K562 (cell line): ENCODE data around the gene LYSMD1. TPM values are rescaled to one million over a fixed set of nuclear protein-coding genes. Genes with fewer than 3 reads are reported as not detected.
A peak's percentile ranks its signal among the peaks of the same experiment; 100 is the strongest.

Experiments
- ATAC-seq: fragments of 200-7000 bp; cut with Tn5 transposase; 3 replicates; pipeline ENCODE4 v1.9.1; 2020; ENCODE audit warnings: moderate library complexity
- BruUV-seq: library from RNA; stranded (reverse); fragments of 400-500 nt; replicated peaks from 2 replicates; lab custom pipeline; 2021; lab: Mats Ljungman, UMichigan
- CTCF ChIA-PET: fragments of 300-600 bp; formaldehyde crosslinking; extraction: SDS; loops from one replicate; lab custom pipeline; 2021; ENCODE audit warnings: low intra/inter-chr PET ratio; lab: Yijun Ruan, JAX
- POLR2A ChIA-PET: fragments of 300-600, 350-650 bp; sonication (Branson Sonifier 250); formaldehyde crosslinking; extraction: SDS; loops from one replicate; lab custom pipeline; 2021; ENCODE audit warnings: antibody characterized with exemption, inconsistent platforms; lab: Yijun Ruan, JAX
- DNase-seq, 4 experiments: peaks; one replicate each; pipeline versions ENCODE4 v3.0.0 to v3.0.0-alpha.2; 2011 to 2018; ENCODE audit warnings: low spot score in 3 of 4, mixed read lengths in 3 of 4; ENCODE audit errors: extremely low read depth in 1 of 4
- FAIRE-seq: peaks from 2 replicates; lab custom pipeline; 2011; peaks lifted over from hg19 to GRCh38; lab: Jason Lieb, UNC
- H2AFZ ChIP-seq: 2 replicates; pipeline ENCODE4 v1.6.0; 2011; ENCODE audit warnings: low read depth, low read length, control low read depth, inconsistent platforms
- H3K27ac ChIP-seq: fragments of 200-600 bp; 3 replicates; pipeline ENCODE4 v1.8.0; 2011; ENCODE audit warnings: low read depth, mild to moderate bottlenecking, control low read depth, inconsistent platforms, low read length, moderate library complexity, mixed read lengths; ENCODE audit errors: extremely low read depth
- H3K27me3 ChIP-seq, 2 experiments: fragments of 300-600 bp in 1 of 2; 2 replicates in 1 of 2; 3 replicates in 1 of 2; pipeline versions ENCODE4 v1.6.0 to v1.8.0; 2011; ENCODE audit warnings: inconsistent platforms in 2 of 2, low read length in 2 of 2, mild to moderate bottlenecking in 1 of 2, mixed read lengths in 1 of 2, moderate library complexity in 1 of 2; ENCODE audit not compliant: control insufficient read depth in 2 of 2, insufficient read depth in 2 of 2
- H3K36me3 ChIP-seq: fragments of 300-600 bp; 3 replicates; pipeline ENCODE4 v1.8.0; 2011; ENCODE audit warnings: mild to moderate bottlenecking, low read length, inconsistent platforms; ENCODE audit not compliant: control insufficient read depth, insufficient read depth
- H3K4me1 ChIP-seq, 2 experiments: fragments of 200-600 bp in 1 of 2; replicated peaks in 1 of 2; 2 replicates in 1 of 2; 3 replicates in 1 of 2; pipeline versions ENCODE4 v1.5.1 to v1.8.0; 2011; ENCODE audit warnings: inconsistent platforms in 2 of 2, low read length in 2 of 2, mild to moderate bottlenecking in 1 of 2, mixed read lengths in 1 of 2, moderate library complexity in 1 of 2; ENCODE audit not compliant: control insufficient read depth in 2 of 2, insufficient read depth in 2 of 2
- H3K4me2 ChIP-seq: 2 replicates; pipeline ENCODE4 v1.6.1; 2011; ENCODE audit warnings: low read length, control low read depth, inconsistent platforms, mixed read lengths; ENCODE audit not compliant: insufficient read depth
- H3K4me3 ChIP-seq: fragments of 200-600 bp; sonication (generic), shearing (Covaris generic); 2 replicates; pipeline ENCODE4 v1.5.1; 2016; ENCODE audit warnings: control low read depth, inconsistent platforms
- H3K79me2 ChIP-seq: fragments of 200-600 bp; 3 replicates; pipeline ENCODE4 v1.8.0; 2011; ENCODE audit warnings: low read length, inconsistent platforms; ENCODE audit not compliant: control insufficient read depth, insufficient read depth
- H3K9ac ChIP-seq, 2 experiments: 2 replicates each; pipeline versions ENCODE4 v1.6.0 to v1.6.1; 2011; ENCODE audit warnings: low read depth in 2 of 2, low read length in 2 of 2, control low read depth in 1 of 2, inconsistent platforms in 1 of 2, mild to moderate bottlenecking in 1 of 2, mixed read lengths in 1 of 2; ENCODE audit not compliant: insufficient read depth in 1 of 2
- H3K9me1 ChIP-seq: one replicate; pipeline ENCODE4 v1.6.0; 2011; ENCODE audit warnings: inconsistent platforms, mild to moderate bottlenecking, low read length, moderate library complexity; ENCODE audit not compliant: control insufficient read depth, insufficient read depth
- H3K9me3 ChIP-seq: replicated peaks from 2 replicates; pipeline ENCODE4 v1.5.1; 2011; ENCODE audit warnings: low read depth, low read length, inconsistent platforms; ENCODE audit not compliant: control insufficient read depth, insufficient read depth
- H4K20me1 ChIP-seq: replicated peaks from 2 replicates; pipeline ENCODE4 v1.6.1; 2011; ENCODE audit warnings: low read length, inconsistent platforms, mixed read lengths; ENCODE audit not compliant: control insufficient read depth, insufficient read depth
- CEBPB ChIP-seq: fragments of 450-650 bp; IDR thresholded peaks from 2 replicates; pipeline ENCODE4 v1.6.1; 2016; ENCODE audit warnings: missing genetic modification characterization, missing compliant biosample characterization
- CEBPG ChIP-seq, 3 experiments: fragments of 200-800 bp in 1 of 3; sonication (Bioruptor generic) in 1 of 3; sonication (generic) in 1 of 3; formaldehyde crosslinking in 1 of 3; IDR thresholded peaks in 2 of 3; conservative IDR thresholded peaks in 1 of 3; 2 replicates each; pipeline versions ENCODE4 v1.6.1 to v1.8.0; 2016 to 2022; ENCODE audit warnings: missing compliant biosample characterization in 2 of 3, missing genetic modification characterization in 2 of 3, mild to moderate bottlenecking in 1 of 3, missing genetic modification reagents in 1 of 3
- NR2C2 ChIP-seq, 2 experiments: fragments of 200-800 bp in 1 of 2; sonication (Bioruptor generic) in 1 of 2; sonication (generic) in 1 of 2; formaldehyde crosslinking in 1 of 2; IDR thresholded peaks; 2 replicates each; pipeline versions ENCODE4 v1.6.1 to v1.8.0; 2016 to 2022; ENCODE audit warnings: mild to moderate bottlenecking in 1 of 2, missing compliant biosample characterization in 1 of 2, missing genetic modification characterization in 1 of 2, missing genetic modification reagents in 1 of 2
- PHTF2 ChIP-seq: fragments of 250-450 bp; sonication (Bioruptor Pico); IDR thresholded peaks from 2 replicates; pipeline ENCODE4 v1.5.0; 2021; ENCODE audit warnings: mild to moderate bottlenecking
- RAD51 ChIP-seq: fragments of 450-650 bp; IDR thresholded peaks from 2 replicates; pipeline ENCODE4 v1.7.1; 2016; ENCODE audit warnings: low read depth, mild to moderate bottlenecking, borderline replicate concordance
- RBM25 ChIP-seq: fragments of 200-400 bp; formaldehyde crosslinking; IDR thresholded peaks from 2 replicates; pipeline ENCODE4 v1.6.1; 2018; ENCODE audit warnings: low read length, low read depth, moderate library complexity; ENCODE audit not compliant: severe bottlenecking
- SREBF1 ChIP-seq: fragments of 150-350 bp; IDR thresholded peaks from 2 replicates; pipeline ENCODE4 v1.6.1; 2014; ENCODE audit warnings: antibody characterized with exemption, low read depth, low read length, borderline replicate concordance
- SRF ChIP-seq, 2 experiments: fragments of 250-450, 450-650 bp in 1 of 2; sonication (Bioruptor Pico) in 1 of 2; sonication (generic) in 1 of 2; formaldehyde crosslinking; IDR thresholded peaks; 2 replicates each; pipeline versions ENCODE4 v1.5.0 to v1.5.1; 2020 to 2022; ENCODE audit warnings: mild to moderate bottlenecking in 1 of 2, missing genetic modification reagents in 1 of 2
- ZNF695 ChIP-seq: fragments of 450-650 bp; formaldehyde crosslinking; IDR thresholded peaks from 2 replicates; pipeline ENCODE4 v1.4.0; 2020; ENCODE audit warnings: mild to moderate bottlenecking, moderate library complexity
- ZNF696 ChIP-seq: fragments of 250-450 bp; sonication (Bioruptor Pico); conservative IDR thresholded peaks from 2 replicates; pipeline ENCODE4 v1.4.0; 2020; ENCODE audit warnings: mild to moderate bottlenecking, moderate library complexity
- WGBS: fragments of 100-300 bp; shearing (Covaris generic); methylation state at CpG from one replicate; pipeline ENCODE4 v1.1.6; 2016; ENCODE audit warnings: low coverage, mixed read lengths; ENCODE audit not compliant: insufficient coverage; ENCODE audit errors: missing lambda C conversion rate; 5-methylcytosine and 5-hydroxymethylcytosine counted together
- in situ Hi-C: fragments of 300-500 bp; cut with MboI; formaldehyde crosslinking; loops from 4 replicates; pipeline ENCODE4 v1.15.0; 2018; ENCODE audit warnings: inconsistent platforms, mixed read lengths
- intact Hi-C: fragments of 100-400 bp; cut with micrococcal nuclease; formaldehyde crosslinking; loops from 2 replicates; pipeline ENCODE4 v1.14.2; 2022
- polyA plus RNA-seq, 8 experiments: library from polyadenylated mRNA; depleted of rRNA in 4 of 8; stranded (reverse) in 5 of 8; unstranded in 3 of 8; fragments of >200 nt; fragmentation: Nextera tagmentation in 2 of 8; fragmentation: Illumina TruSeq in 1 of 8; extraction: Ambion mirVana in 2 of 8; extraction: Trizol in 1 of 8; gene quantifications; 2 replicates each; pipeline versions ENCODE4 v1.2.1 to v1.2.3, GENCODE V29; 2011 to 2014; ENCODE audit warnings: inconsistent platforms in 1 of 8, missing spikeins in 1 of 8
- total RNA-seq, 7 experiments: library from RNA; depleted of rRNA in 6 of 7; stranded (reverse); fragments of >200 nt in 6 of 7; fragmentation: Illumina TruSeq in 2 of 7; extraction: Trizol in 2 of 7; gene quantifications; 2 replicates each; pipeline versions ENCODE4 v1.2.1 to v1.2.3, GENCODE V29; 2011 to 2021; ENCODE audit warnings: low replicate concordance in 1 of 7
- TF ChIP-seq, protein P1 (sequence below), 2 experiments: fragments of 450-650 bp in 1 of 2; sonication (generic) in 1 of 2; formaldehyde crosslinking; conservative IDR thresholded peaks; 2 replicates each; pipeline versions ENCODE4 v1.4.0 to v1.8.1; 2020 to 2022; ENCODE audit warnings: mild to moderate bottlenecking in 1 of 2, missing genetic modification reagents in 1 of 2
- TF ChIP-seq, protein P2 (sequence below): fragments of 250-450 bp; sonication (Bioruptor Pico); IDR thresholded peaks from 2 replicates; pipeline ENCODE4 v1.5.1; 2021; ENCODE audit warnings: mild to moderate bottlenecking
- TF ChIP-seq, protein P3 (sequence below): fragments of 450-650 bp; IDR thresholded peaks from 2 replicates; pipeline ENCODE4 v1.6.1; 2017; ENCODE audit warnings: antibody characterized with exemption, mild to moderate bottlenecking

Gene LYSMD1
- total and polyA plus RNA-seq, 9 of the 15 experiments (the other 6 are each of a cell fraction or from before 2014, with no cell fraction given) = 2.2 to 9.4 (median 6.0) TPM

DNA sequence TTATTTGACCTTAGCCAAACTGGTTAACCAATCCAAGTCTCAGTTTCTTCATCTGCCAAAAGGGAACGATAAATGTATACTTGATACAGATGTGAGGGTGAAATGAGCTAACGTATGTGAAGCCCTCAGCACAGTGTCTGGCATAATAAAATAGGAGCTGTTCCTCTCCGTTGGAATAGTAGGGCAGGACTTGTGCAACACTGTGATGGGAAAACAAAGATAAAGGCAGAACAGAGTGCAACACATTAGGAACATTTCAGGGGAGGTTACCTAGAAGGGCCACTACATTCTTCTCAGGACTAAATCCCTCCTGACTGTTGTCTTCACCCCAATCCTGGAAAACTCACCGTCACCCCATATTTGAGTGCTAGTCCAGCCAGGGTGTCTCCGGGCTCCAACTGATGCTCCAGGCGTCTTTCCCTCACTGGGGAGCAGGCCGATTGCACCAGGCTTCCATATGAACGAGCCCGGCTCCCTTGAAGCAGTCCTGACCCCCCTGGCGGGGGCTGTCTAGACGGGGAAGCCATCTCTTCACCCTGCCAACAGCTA, 896 bp downstream of the LYSMD1 start:
- no peaks in the 10 kb centered on the region for H3K9me1 ChIP-seq
- peaks cover 10 to 16% of the 10 kb centered on the region in 2 experiments; a peak in 4 of 5 replicates for H3K4me1 ChIP-seq
- ATAC-seq (peak; percentile 59; the same call in 1 of the 3 replicates), FAIRE-seq (peak; percentile 6), DNase-seq (peak in 1 of 4 experiments; percentile 61)
- intact Hi-C loops = no loop called here
- ChIA-PET POLR2A (interaction anchor here (0.6 to 1.2 kb wide), 8 partner anchors 8 to 153 kb away, joined by 3 to 5 read pairs (median 3); partner anchors contain the start of genes MLLT11, TNFAIP8L2 and ZNF687), CTCF (interaction anchor here (1.3 kb wide), 1 partner anchor 65 kb away, joined by 3 read pairs; no protein-coding TSS in a partner anchor)
- peak overlapping the region; percentile 74 for H3K27ac ChIP-seq
- no peaks in the 10 kb centered on the region for H3K27me3 ChIP-seq
- peaks cover 31% of the 10 kb centered on the region for H3K79me2 ChIP-seq
- no peaks in the 10 kb centered on the region for H4K20me1 ChIP-seq
- peak overlapping the region; percentile 64 for H3K4me3 ChIP-seq
- H2AFZ ChIP-seq = peak overlapping the region; percentile 98
- peaks cover 32% of the 10 kb centered on the region; the same call in 2 of the 3 replicates for H3K36me3 ChIP-seq
- WGBS = 7% methylated on average over 11 of the region's 11 CpGs
- H3K4me2 ChIP-seq = peak overlapping the region; percentile 96
- in situ Hi-C loops = no loop called here
- no TSS peak for BruUV-seq
- H3K9ac ChIP-seq = peak overlapping the region; percentile 87 to 89
- no peaks in the 10 kb centered on the region; the same call in 1 of the 2 replicates for H3K9me3 ChIP-seq
- TF ChIP-seq CEBPB (peak; percentile 93), SREBF1 (peak; percentile 18; the same call in 1 of the 2 replicates), RBM25 (peak; percentile 32), RAD51 (no peak), CEBPG (CRISPR knock-in tag; IDR thresholded peaks at IDR 0.05) (peak; percentile 51; the same call in 1 of the 2 replicates), CEBPG (tag; conservative IDR thresholded peaks at IDR 0.05 in 1 of 2, IDR thresholded peaks at IDR 0.05 in 1 of 2) (peak; percentile 69 to 74), SRF (CRISPR knock-in tag; IDR thresholded peaks at IDR 0.05) (0 out of 4 replicates have a peak, but pooled peaks of 1 of the 2 experiments have one; percentile 37), PHTF2 (no peak), ZNF695 (CRISPR knock-in tag) (no peak), NR2C2 (CRISPR knock-in tag; IDR thresholded peaks at IDR 0.05) (no peak), NR2C2 (tag; IDR thresholded peaks at IDR 0.05) (0 out of 2 replicates have a peak, but pooled peaks have one; percentile 88), ZNF696 (CRISPR knock-in tag) (no peak)
- TF ChIP-seq, protein P1, sequence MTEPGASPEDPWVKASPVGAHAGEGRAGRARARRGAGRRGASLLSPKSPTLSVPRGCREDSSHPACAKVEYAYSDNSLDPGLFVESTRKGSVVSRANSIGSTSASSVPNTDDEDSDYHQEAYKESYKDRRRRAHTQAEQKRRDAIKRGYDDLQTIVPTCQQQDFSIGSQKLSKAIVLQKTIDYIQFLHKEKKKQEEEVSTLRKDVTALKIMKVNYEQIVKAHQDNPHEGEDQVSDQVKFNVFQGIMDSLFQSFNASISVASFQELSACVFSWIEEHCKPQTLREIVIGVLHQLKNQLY (CRISPR knock-in tag; conservative IDR thresholded peaks at IDR 0.05) = no peak
- TF ChIP-seq, protein P2, sequence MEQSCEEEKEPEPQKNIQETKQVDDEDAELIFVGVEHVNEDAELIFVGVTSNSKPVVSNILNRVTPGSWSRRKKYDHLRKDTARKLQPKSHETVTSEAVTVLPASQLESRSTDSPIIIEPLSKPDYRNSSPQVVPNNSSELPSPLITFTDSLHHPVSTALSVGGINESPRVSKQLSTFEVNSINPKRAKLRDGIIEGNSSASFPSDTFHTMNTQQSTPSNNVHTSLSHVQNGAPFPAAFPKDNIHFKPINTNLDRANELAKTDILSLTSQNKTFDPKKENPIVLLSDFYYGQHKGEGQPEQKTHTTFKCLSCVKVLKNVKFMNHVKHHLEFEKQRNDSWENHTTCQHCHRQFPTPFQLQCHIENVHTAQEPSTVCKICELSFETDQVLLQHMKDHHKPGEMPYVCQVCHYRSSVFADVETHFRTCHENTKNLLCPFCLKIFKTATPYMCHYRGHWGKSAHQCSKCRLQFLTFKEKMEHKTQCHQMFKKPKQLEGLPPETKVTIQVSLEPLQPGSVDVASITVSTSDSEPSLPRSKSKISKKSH (CRISPR knock-in tag) = no peak
- TF ChIP-seq, protein P3, sequence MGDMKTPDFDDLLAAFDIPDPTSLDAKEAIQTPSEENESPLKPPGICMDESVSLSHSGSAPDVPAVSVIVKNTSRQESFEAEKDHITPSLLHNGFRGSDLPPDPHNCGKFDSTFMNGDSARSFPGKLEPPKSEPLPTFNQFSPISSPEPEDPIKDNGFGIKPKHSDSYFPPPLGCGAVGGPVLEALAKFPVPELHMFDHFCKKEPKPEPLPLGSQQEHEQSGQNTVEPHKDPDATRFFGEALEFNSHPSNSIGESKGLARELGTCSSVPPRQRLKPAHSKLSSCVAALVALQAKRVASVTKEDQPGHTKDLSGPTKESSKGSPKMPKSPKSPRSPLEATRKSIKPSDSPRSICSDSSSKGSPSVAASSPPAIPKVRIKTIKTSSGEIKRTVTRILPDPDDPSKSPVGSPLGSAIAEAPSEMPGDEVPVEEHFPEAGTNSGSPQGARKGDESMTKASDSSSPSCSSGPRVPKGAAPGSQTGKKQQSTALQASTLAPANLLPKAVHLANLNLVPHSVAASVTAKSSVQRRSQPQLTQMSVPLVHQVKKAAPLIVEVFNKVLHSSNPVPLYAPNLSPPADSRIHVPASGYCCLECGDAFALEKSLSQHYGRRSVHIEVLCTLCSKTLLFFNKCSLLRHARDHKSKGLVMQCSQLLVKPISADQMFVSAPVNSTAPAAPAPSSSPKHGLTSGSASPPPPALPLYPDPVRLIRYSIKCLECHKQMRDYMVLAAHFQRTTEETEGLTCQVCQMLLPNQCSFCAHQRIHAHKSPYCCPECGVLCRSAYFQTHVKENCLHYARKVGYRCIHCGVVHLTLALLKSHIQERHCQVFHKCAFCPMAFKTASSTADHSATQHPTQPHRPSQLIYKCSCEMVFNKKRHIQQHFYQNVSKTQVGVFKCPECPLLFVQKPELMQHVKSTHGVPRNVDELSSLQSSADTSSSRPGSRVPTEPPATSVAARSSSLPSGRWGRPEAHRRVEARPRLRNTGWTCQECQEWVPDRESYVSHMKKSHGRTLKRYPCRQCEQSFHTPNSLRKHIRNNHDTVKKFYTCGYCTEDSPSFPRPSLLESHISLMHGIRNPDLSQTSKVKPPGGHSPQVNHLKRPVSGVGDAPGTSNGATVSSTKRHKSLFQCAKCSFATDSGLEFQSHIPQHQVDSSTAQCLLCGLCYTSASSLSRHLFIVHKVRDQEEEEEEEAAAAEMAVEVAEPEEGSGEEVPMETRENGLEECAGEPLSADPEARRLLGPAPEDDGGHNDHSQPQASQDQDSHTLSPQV = no peak
